WTC11 (cell line): Measurements from ENCODE around the gene NDUFC2. TPM values are rescaled to one million over a fixed set of nuclear protein-coding genes. Genes with fewer than 3 reads are reported as not detected.

ENCODE experiments used
- CREB1 ChIP-seq: sonication (generic); formaldehyde crosslinking; IDR thresholded peaks from 2 replicates; pipeline ENCODE4 v1.8.0; 2023; ENCODE audit warnings: mild to moderate bottlenecking, missing genetic modification reagents
- CREM ChIP-seq: sonication (generic); formaldehyde crosslinking; IDR thresholded peaks from 2 replicates; pipeline ENCODE4 v1.8.1; 2022; ENCODE audit warnings: mild to moderate bottlenecking, missing genetic modification reagents, moderate library complexity
- ELF4 ChIP-seq: sonication (generic); formaldehyde crosslinking; IDR thresholded peaks from 2 replicates; pipeline ENCODE4 v1.8.1; 2022; ENCODE audit warnings: low read depth, mild to moderate bottlenecking, moderate library complexity, missing genetic modification reagents
- EMX1 ChIP-seq: fragments of 250-450 bp; sonication (Bioruptor Pico); IDR thresholded peaks from 2 replicates; pipeline ENCODE4 v1.8.0; 2021; ENCODE audit warnings: mild to moderate bottlenecking
- FOXJ3 ChIP-seq: sonication (generic); formaldehyde crosslinking; IDR thresholded peaks from 2 replicates; pipeline ENCODE4 v1.9.0; 2021; ENCODE audit warnings: missing genetic modification reagents, mild to moderate bottlenecking, borderline replicate concordance
- FOXK1 ChIP-seq: sonication (generic); formaldehyde crosslinking; IDR thresholded peaks from 2 replicates; pipeline ENCODE4 v1.8.0; 2022; ENCODE audit warnings: mild to moderate bottlenecking, moderate library complexity, missing genetic modification reagents
- GABPB1 ChIP-seq: sonication (generic); formaldehyde crosslinking; IDR thresholded peaks from 2 replicates; pipeline ENCODE4 v1.8.1; 2023; ENCODE audit warnings: mild to moderate bottlenecking, missing genetic modification reagents
- GRHL2 ChIP-seq: fragments of 250-450 bp; sonication (Bioruptor Pico); IDR thresholded peaks from 2 replicates; pipeline ENCODE4 v1.8.0; 2022; ENCODE audit warnings: mild to moderate bottlenecking, moderate library complexity; ENCODE audit not compliant: insufficient replicate concordance, severe bottlenecking
- GTF2I ChIP-seq: fragments of 250-450 bp; sonication (Bioruptor Pico); conservative IDR thresholded peaks from 2 replicates; pipeline ENCODE4 v1.4.0; 2021; ENCODE audit warnings: mild to moderate bottlenecking
- HMGA2 ChIP-seq: fragments of 250-450 bp; sonication (Bioruptor Pico); IDR thresholded peaks from 2 replicates; pipeline ENCODE4 v1.4.0; 2021; ENCODE audit warnings: mild to moderate bottlenecking, moderate library complexity
- HMGXB4 ChIP-seq: sonication (generic); formaldehyde crosslinking; IDR thresholded peaks from 2 replicates; pipeline ENCODE4 v1.8.1; 2023; ENCODE audit warnings: mild to moderate bottlenecking, moderate library complexity, missing genetic modification reagents
- IRF2 ChIP-seq: sonication (generic); formaldehyde crosslinking; IDR thresholded peaks from 2 replicates; pipeline ENCODE4 v1.8.0; 2022; ENCODE audit warnings: low read depth, missing genetic modification reagents, borderline replicate concordance
- JUN ChIP-seq: sonication (generic); formaldehyde crosslinking; IDR thresholded peaks from 2 replicates; pipeline ENCODE4 v1.8.0; 2023; ENCODE audit warnings: mild to moderate bottlenecking, missing genetic modification reagents
- KAT7 ChIP-seq: sonication (generic); formaldehyde crosslinking; IDR thresholded peaks from 2 replicates; pipeline ENCODE4 v1.8.1; 2023; ENCODE audit warnings: missing genetic modification reagents, mild to moderate bottlenecking, borderline replicate concordance
- MLX ChIP-seq: sonication (generic); formaldehyde crosslinking; IDR thresholded peaks from 2 replicates; pipeline ENCODE4 v1.8.1; 2023; ENCODE audit warnings: mild to moderate bottlenecking, missing genetic modification reagents, moderate library complexity
- MXD4 ChIP-seq: fragments of 250-450 bp; sonication (Bioruptor Pico); IDR thresholded peaks from 2 replicates; pipeline ENCODE4 v1.8.0; 2021; ENCODE audit warnings: mild to moderate bottlenecking, moderate library complexity, borderline replicate concordance
- MYBL2 ChIP-seq: sonication (generic); formaldehyde crosslinking; IDR thresholded peaks from 2 replicates; pipeline ENCODE4 v1.8.1; 2023; ENCODE audit warnings: mild to moderate bottlenecking, moderate library complexity, missing genetic modification reagents
- NR2C2 ChIP-seq: sonication (generic); formaldehyde crosslinking; IDR thresholded peaks from 2 replicates; pipeline ENCODE4 v1.8.0; 2022; ENCODE audit warnings: mild to moderate bottlenecking, missing genetic modification reagents
- NR3C1 ChIP-seq: sonication (generic); formaldehyde crosslinking; conservative IDR thresholded peaks from 2 replicates; pipeline ENCODE4 v1.8.1; 2023; ENCODE audit warnings: low read depth, mild to moderate bottlenecking, missing genetic modification reagents
- PRDM15 ChIP-seq: sonication (generic); formaldehyde crosslinking; IDR thresholded peaks from 2 replicates; pipeline ENCODE4 v1.8.0; 2022; ENCODE audit warnings: missing genetic modification reagents
- RORB ChIP-seq: fragments of 250-450 bp; sonication (Bioruptor Pico); IDR thresholded peaks from 2 replicates; pipeline ENCODE4 v1.9.0; 2021; ENCODE audit warnings: mild to moderate bottlenecking
- SP1 ChIP-seq: sonication (generic); formaldehyde crosslinking; conservative IDR thresholded peaks from 2 replicates; pipeline ENCODE4 v1.8.1; 2022; ENCODE audit warnings: missing genetic modification reagents
- TEAD1 ChIP-seq: sonication (generic); formaldehyde crosslinking; IDR thresholded peaks from 2 replicates; pipeline ENCODE4 v1.8.0; 2022; ENCODE audit warnings: mild to moderate bottlenecking, missing genetic modification reagents
- ZMAT4 ChIP-seq: fragments of 250-450 bp; sonication (Bioruptor Pico); IDR thresholded peaks from 2 replicates; pipeline ENCODE4 v1.9.0; 2021; ENCODE audit warnings: mild to moderate bottlenecking
- ZNF121 ChIP-seq: sonication (generic); formaldehyde crosslinking; IDR thresholded peaks from 2 replicates; pipeline ENCODE4 v1.8.0; 2023; ENCODE audit warnings: missing genetic modification reagents
- ZNF219 ChIP-seq: sonication (generic); formaldehyde crosslinking; IDR thresholded peaks from 2 replicates; pipeline ENCODE4 v1.8.0; 2023; ENCODE audit warnings: missing genetic modification reagents, mild to moderate bottlenecking, borderline replicate concordance
- ZNF281 ChIP-seq: sonication (generic); formaldehyde crosslinking; IDR thresholded peaks from 2 replicates; pipeline ENCODE4 v1.8.0; 2023; ENCODE audit warnings: mild to moderate bottlenecking, missing genetic modification reagents
- ZNF396 ChIP-seq: fragments of 250-450 bp; sonication (Bioruptor Pico); IDR thresholded peaks from 2 replicates; pipeline ENCODE4 v1.8.0; 2021; ENCODE audit warnings: mild to moderate bottlenecking, moderate library complexity, borderline replicate concordance
- ZSCAN18 ChIP-seq: fragments of 250-450 bp; sonication (Bioruptor Pico); IDR thresholded peaks from 2 replicates; pipeline ENCODE4 v2.1.2; 2022; ENCODE audit warnings: mild to moderate bottlenecking, moderate library complexity
- total RNA-seq: library from RNA; stranded (reverse); gene quantifications from 3 replicates; pipeline ENCODE4 v1.2.3, GENCODE V29; 2021

Gene NDUFC2
- total RNA-seq, 1 experiment from 2014 or later, result 215 TPM

- TF ChIP-seq GTF2I (no peak), ZNF396 (CRISPR knock-in tag) (no peak), IRF2 (CRISPR knock-in tag) (no peak), CREB1 (CRISPR knock-in tag) (peak; percentile 34; the same call in 1 of the 2 replicates), FOXK1 (peak; percentile 91), SP1 (CRISPR knock-in tag) (peak; percentile 82), ZMAT4 (CRISPR knock-in tag) (no peak), ELF4 (no peak), HMGA2 (CRISPR knock-in tag) (no peak), TEAD1 (peak; percentile 87), NR3C1 (CRISPR knock-in tag) (no peak), NR2C2 (0 out of 2 replicates have a peak, but pooled peaks have one; percentile 39), ZNF219 (CRISPR knock-in tag) (peak; percentile 32; the same call in 1 of the 2 replicates), GABPB1 (peak; percentile 81), MXD4 (no peak), CREM (CRISPR knock-in tag) (no peak; the same call in 1 of the 2 replicates), KAT7 (CRISPR knock-in tag) (peak; percentile 91), MLX (CRISPR knock-in tag) (0 out of 2 replicates have a peak, but pooled peaks have one; percentile 62), JUN (CRISPR knock-in tag) (no peak), GRHL2 (CRISPR knock-in tag) (no peak), ZNF281 (CRISPR knock-in tag) (no peak), HMGXB4 (peak; percentile 96), RORB (CRISPR knock-in tag) (no peak), ZNF121 (CRISPR knock-in tag) (no peak), MYBL2 (CRISPR knock-in tag) (peak; percentile 92; the same call in 1 of the 2 replicates), EMX1 (no peak), FOXJ3 (CRISPR knock-in tag) (no peak), ZSCAN18 (CRISPR knock-in tag) (no peak), PRDM15 (CRISPR knock-in tag) (no peak)
Observed at GRCh38 chr11:78079232-78080083, at the start of gene NDUFC2 (continued).
